SK-N-SH (cell line): ENCODE measurements around the gene TXNRD1.

Source experiments
- CTCF ChIP-seq: fragments of 200-600 bp; sonication (generic); IDR thresholded peaks from 2 replicates; pipeline ENCODE4 v1.6.1; 2017; ENCODE audit warnings: antibody characterized with exemption, mild to moderate bottlenecking, moderate library complexity
- POLR2AphosphoS5 ChIP-seq: IDR thresholded peaks from 2 replicates; pipeline ENCODE4 v1.6.1; 2012; ENCODE audit warnings: low read depth, low read length

GRCh38 chr12:104306376-104306775 is 90.8 kb downstream of the TXNRD1 start:
- TF ChIP-seq CTCF: no peak
- no peak for TF ChIP-seq POLR2AphosphoS5
